ENCODE measurements around the gene PFDN4.

PFDN4 gene

GRCh38 chr20:54201268-54201846 is 6.5 kb upstream of the PFDN4 start:
- H4K20me1 ChIP-seq (ENCODE audit: low read depth, low read length), result no peaks in the 10 kb centered on the region
- no peak for TF ChIP-seq EZH2phosphoT487 (conservative IDR thresholded peaks at IDR 0.05; ENCODE audit: low read length)
- no peak for TF ChIP-seq CTCF (IDR thresholded peaks at IDR 0.05; ENCODE audit: insufficient read depth, low read length, poor library complexity, severe bottlenecking)
- no peak overlapping the region for H2AFZ ChIP-seq (ENCODE audit: low read depth, low read length, severe bottlenecking)

GRCh38 chr20:54203281-54203680 is 4.6 kb upstream of the PFDN4 start:
- Histone ChIP-seq H3K79me2 (ENCODE audit: insufficient read depth, low read length) (no peaks in the 10 kb centered on the region), H3K36me3 (ENCODE audit: low read length) (no peaks in the 10 kb centered on the region), H2AFZ (ENCODE audit: low read depth, low read length, severe bottlenecking) (no peak overlapping the region), H3K4me2 (ENCODE audit: low read depth, low read length, poor library complexity, severe bottlenecking) (no peak overlapping the region), H3K9ac (ENCODE audit: low read length) (no peak overlapping the region), H4K20me1 (ENCODE audit: low read depth, low read length) (no peaks in the 10 kb centered on the region), H3K9me3 (ENCODE audit: insufficient read depth, low read length) (no peaks in the 10 kb centered on the region), H3K27ac (ENCODE audit: low read depth, low read length) (no peak overlapping the region), H3K9me2 (replicated peaks; ENCODE audit: insufficient read depth, low read length) (no peaks in the 10 kb centered on the region), H3F3A (ENCODE audit: insufficient read depth) (no peaks in the 10 kb centered on the region), H3K4me3 (ENCODE audit: insufficient read depth, low read length, poor library complexity, severe bottlenecking) (no peak overlapping the region), H3K27me3 (ENCODE audit: low read length) (no peaks in the 10 kb centered on the region)
- TF ChIP-seq CTCF (IDR thresholded peaks at IDR 0.05; ENCODE audit: insufficient read depth, low read length, poor library complexity, severe bottlenecking), result no peak
- no peak for TF ChIP-seq EZH2phosphoT487 (conservative IDR thresholded peaks at IDR 0.05; ENCODE audit: low read length)

More at GRCh38 chr20:54201268-54201846, 6.5 kb upstream of the PFDN4 start:
- H3K9ac ChIP-seq (ENCODE audit: low read length), result no peak overlapping the region
- no peak overlapping the region for H3K4me2 ChIP-seq (ENCODE audit: low read depth, low read length, poor library complexity, severe bottlenecking)
- no peaks in the 10 kb centered on the region for H3K27me3 ChIP-seq (ENCODE audit: low read length)
- H3K4me3 ChIP-seq (ENCODE audit: insufficient read depth, low read length, poor library complexity, severe bottlenecking), result no peak overlapping the region
- H3K9me3 ChIP-seq (ENCODE audit: insufficient read depth, low read length), result no peaks in the 10 kb centered on the region
- no peaks in the 10 kb centered on the region for H3K9me2 ChIP-seq (replicated peaks; ENCODE audit: insufficient read depth, low read length)
- H3K79me2 ChIP-seq (ENCODE audit: insufficient read depth, low read length), result no peaks in the 10 kb centered on the region
- H3K36me3 ChIP-seq (ENCODE audit: low read length), result no peaks in the 10 kb centered on the region
- H3F3A ChIP-seq (ENCODE audit: insufficient read depth), result no peaks in the 10 kb centered on the region
- H3K27ac ChIP-seq (ENCODE audit: low read depth, low read length), result no peak overlapping the region

DNA sequence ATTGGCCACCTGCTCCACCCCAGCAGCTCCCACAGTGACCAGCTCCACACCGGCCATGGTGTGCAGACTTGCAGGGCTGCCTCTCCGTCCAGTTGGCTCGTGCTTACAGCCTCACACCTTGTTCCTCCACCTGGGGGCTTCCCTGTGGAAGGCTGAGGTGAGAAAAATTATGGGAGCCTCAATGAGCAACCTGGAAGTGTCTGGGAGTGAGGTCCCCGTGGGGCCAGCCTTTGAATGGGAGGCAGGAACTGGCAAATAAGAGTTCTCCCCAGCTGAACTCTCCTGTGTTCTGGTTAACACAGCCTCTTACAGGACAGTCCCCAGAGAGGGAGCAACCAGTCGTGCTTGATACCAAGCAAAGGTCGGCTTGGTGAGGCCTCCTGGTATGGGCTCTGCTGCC is 3.8 kb upstream of the PFDN4 start:
- no peak overlapping the region for H2AFZ ChIP-seq (ENCODE audit: low read depth, low read length, severe bottlenecking)
- no peak overlapping the region for H3K27ac ChIP-seq (ENCODE audit: low read depth, low read length)
- TF ChIP-seq CTCF (IDR thresholded peaks at IDR 0.05; ENCODE audit: insufficient read depth, low read length, poor library complexity, severe bottlenecking) (no peak), EZH2phosphoT487 (conservative IDR thresholded peaks at IDR 0.05; ENCODE audit: low read length) (no peak)
- H3K36me3 ChIP-seq (ENCODE audit: low read length), result no peaks in the 10 kb centered on the region
- no peak overlapping the region for H3K4me3 ChIP-seq (ENCODE audit: insufficient read depth, low read length, poor library complexity, severe bottlenecking)
- H3K9me2 ChIP-seq (replicated peaks; ENCODE audit: insufficient read depth, low read length), result no peaks in the 10 kb centered on the region
- H3K79me2 ChIP-seq (ENCODE audit: insufficient read depth, low read length), result no peaks in the 10 kb centered on the region
- no peaks in the 10 kb centered on the region for H4K20me1 ChIP-seq (ENCODE audit: low read depth, low read length)
- H3K27me3 ChIP-seq (ENCODE audit: low read length), result no peaks in the 10 kb centered on the region
- H3K9ac ChIP-seq (ENCODE audit: low read length), result no peak overlapping the region
- H3K4me2 ChIP-seq (ENCODE audit: low read depth, low read length, poor library complexity, severe bottlenecking), result no peak overlapping the region
- H3K9me3 ChIP-seq (ENCODE audit: insufficient read depth, low read length), result no peaks in the 10 kb centered on the region
- H3F3A ChIP-seq (ENCODE audit: insufficient read depth), result no peaks in the 10 kb centered on the region
